Measurements from ENCODE around the gene OTUD4.
"Not testable (repeated sequence)": the region's sequence is repeated elsewhere in the genome, so short reads cannot be mapped to it uniquely, and the experiment has no call there.

Gene OTUD4

GRCh38 chr4:145179861-145180297, 510 bp downstream of the OTUD4 start:
- peak overlapping the region; percentile 66 to 92 for H3K9ac ChIP-seq (ENCODE audit: low read depth in 1 of 2, low read length in 2 of 2)
- not testable (repeated sequence) for H3K27me3 ChIP-seq (ENCODE audit: control insufficient read depth in 1 of 2, insufficient read depth in 2 of 2, low read length in 2 of 2); H3K9me3 ChIP-seq (ENCODE audit: control insufficient read depth in 1 of 2, low read length in 2 of 2); H3K36me3 ChIP-seq (ENCODE audit: control insufficient read depth in 1 of 2, insufficient read depth in 2 of 2, low read length in 2 of 2)
- peak overlapping the region; percentile 66 to 85 for H3K4me3 ChIP-seq (ENCODE audit: low read depth in 1 of 2, low read length in 2 of 2)
- H3K27ac ChIP-seq (ENCODE audit: low read depth, low read length), result peak overlapping the region; percentile 86
- H3K4me1 ChIP-seq (ENCODE audit: control insufficient read depth in 1 of 2, insufficient read depth in 2 of 2, low read length in 2 of 2), result peaks cover 19 to 25% of the 10 kb centered on the region in 2 donors

- H3K9me3 ChIP-seq (ENCODE audit: control insufficient read depth in 1 of 2, low read length in 2 of 2), result no peaks in the 10 kb centered on the region
- H3K4me1 ChIP-seq (ENCODE audit: control insufficient read depth in 1 of 2, insufficient read depth in 2 of 2, low read length in 2 of 2), result peaks cover 19 to 25% of the 10 kb centered on the region in 2 donors
- no peaks in the 10 kb centered on the region for H3K27me3 ChIP-seq (ENCODE audit: control insufficient read depth in 1 of 2, insufficient read depth in 2 of 2, low read length in 2 of 2)
- H3K4me3 ChIP-seq (ENCODE audit: low read depth in 1 of 2, low read length in 2 of 2), result peak overlapping the region; percentile 66 to 85
- peak overlapping the region; percentile 86 for H3K27ac ChIP-seq (ENCODE audit: low read depth, low read length)
- peaks cover 0 to 1% of the 10 kb centered on the region in 2 donors for H3K36me3 ChIP-seq (ENCODE audit: control insufficient read depth in 1 of 2, insufficient read depth in 2 of 2, low read length in 2 of 2)
- peak overlapping the region; percentile 55 to 92 for H3K9ac ChIP-seq (ENCODE audit: low read depth in 1 of 2, low read length in 2 of 2)
Observed at GRCh38 chr4:145179281-145179860, 1.0 kb downstream of the OTUD4 start.

- peaks cover 0 to 7% of the 10 kb centered on the region in 2 donors for H3K36me3 ChIP-seq (ENCODE audit: control insufficient read depth in 1 of 2, insufficient read depth in 2 of 2, low read length in 2 of 2)
- H3K9ac ChIP-seq (ENCODE audit: low read depth in 1 of 2, low read length in 2 of 2), result peak overlapping the region; percentile 55 to 92
- H3K27ac ChIP-seq (ENCODE audit: low read depth, low read length), result peak overlapping the region; percentile 86
- H3K4me1 ChIP-seq (ENCODE audit: control insufficient read depth in 1 of 2, insufficient read depth in 2 of 2, low read length in 2 of 2), result peaks cover 19 to 25% of the 10 kb centered on the region in 2 donors
- no peaks in the 10 kb centered on the region for H3K27me3 ChIP-seq (ENCODE audit: control insufficient read depth in 1 of 2, insufficient read depth in 2 of 2, low read length in 2 of 2)
- H3K4me3 ChIP-seq (ENCODE audit: low read depth in 1 of 2, low read length in 2 of 2), result peak overlapping the region; percentile 66 to 85
- H3K9me3 ChIP-seq (ENCODE audit: control insufficient read depth in 1 of 2, low read length in 2 of 2), result no peaks in the 10 kb centered on the region
Observed at GRCh38 chr4:145178740-145179280, 1.6 kb downstream of the OTUD4 start.

- no peaks in the 10 kb centered on the region for H3K9me3 ChIP-seq (ENCODE audit: control insufficient read depth in 1 of 2, low read length in 2 of 2)
- H3K9ac ChIP-seq (ENCODE audit: low read depth in 1 of 2, low read length in 2 of 2), result peak overlapping the region; percentile 55 to 92
- peaks cover 0 to 9% of the 10 kb centered on the region in 2 donors for H3K36me3 ChIP-seq (ENCODE audit: control insufficient read depth in 1 of 2, insufficient read depth in 2 of 2, low read length in 2 of 2)
- peaks cover 19 to 25% of the 10 kb centered on the region in 2 donors for H3K4me1 ChIP-seq (ENCODE audit: control insufficient read depth in 1 of 2, insufficient read depth in 2 of 2, low read length in 2 of 2)
- H3K4me3 ChIP-seq (ENCODE audit: low read depth in 1 of 2, low read length in 2 of 2), result peak overlapping the region; percentile 66 to 85
- H3K27me3 ChIP-seq (ENCODE audit: control insufficient read depth in 1 of 2, insufficient read depth in 2 of 2, low read length in 2 of 2), result no peaks in the 10 kb centered on the region
- H3K27ac ChIP-seq (ENCODE audit: low read depth, low read length), result peak overlapping the region; percentile 69
Observed at GRCh38 chr4:145177906-145178538, 2.4 kb downstream of the OTUD4 start.

- no peaks in the 10 kb centered on the region for H3K27me3 ChIP-seq (ENCODE audit: control insufficient read depth in 1 of 2, insufficient read depth in 2 of 2, low read length in 2 of 2)
- H3K27ac ChIP-seq (ENCODE audit: low read depth, low read length), result no peak overlapping the region
- peaks cover 0 to 9% of the 10 kb centered on the region in 2 donors for H3K36me3 ChIP-seq (ENCODE audit: control insufficient read depth in 1 of 2, insufficient read depth in 2 of 2, low read length in 2 of 2)
- peak overlapping the region; percentile 55 to 92 for H3K9ac ChIP-seq (ENCODE audit: low read depth in 1 of 2, low read length in 2 of 2)
- H3K4me3 ChIP-seq (ENCODE audit: low read depth in 1 of 2, low read length in 2 of 2), result peak overlapping the region; percentile 66 to 85
- H3K4me1 ChIP-seq (ENCODE audit: control insufficient read depth in 1 of 2, insufficient read depth in 2 of 2, low read length in 2 of 2), result peaks cover 19 to 25% of the 10 kb centered on the region in 2 donors
- no peaks in the 10 kb centered on the region for H3K9me3 ChIP-seq (ENCODE audit: control insufficient read depth in 1 of 2, low read length in 2 of 2)
Observed at GRCh38 chr4:145177511-145177905, 2.9 kb downstream of the OTUD4 start.

- H3K4me1 ChIP-seq (ENCODE audit: control insufficient read depth in 1 of 2, insufficient read depth in 2 of 2, low read length in 2 of 2), result peaks cover 19 to 25% of the 10 kb centered on the region in 2 donors
- peak overlapping the region; percentile 55 to 92 for H3K9ac ChIP-seq (ENCODE audit: low read depth in 1 of 2, low read length in 2 of 2)
- no peak overlapping the region for H3K27ac ChIP-seq (ENCODE audit: low read depth, low read length)
- peak overlapping the region; percentile 66 to 85 for H3K4me3 ChIP-seq (ENCODE audit: low read depth in 1 of 2, low read length in 2 of 2)
- H3K36me3 ChIP-seq (ENCODE audit: control insufficient read depth in 1 of 2, insufficient read depth in 2 of 2, low read length in 2 of 2), result peaks cover 0 to 13% of the 10 kb centered on the region in 2 donors
- H3K27me3 ChIP-seq (ENCODE audit: control insufficient read depth in 1 of 2, insufficient read depth in 2 of 2, low read length in 2 of 2), result no peaks in the 10 kb centered on the region
- H3K9me3 ChIP-seq (ENCODE audit: control insufficient read depth in 1 of 2, low read length in 2 of 2), result no peaks in the 10 kb centered on the region
Observed at GRCh38 chr4:145176641-145177432, 3.6 kb downstream of the OTUD4 start.

GRCh38 chr4:145171911-145172310, 8.5 kb downstream of the OTUD4 start:
- peaks cover 5% of the 10 kb centered on the region in 2 donors for H3K4me1 ChIP-seq (ENCODE audit: control insufficient read depth in 1 of 2, insufficient read depth in 2 of 2, low read length in 2 of 2)
- no peak overlapping the region for H3K4me3 ChIP-seq (ENCODE audit: low read depth in 1 of 2, low read length in 2 of 2)
- H3K27me3 ChIP-seq (ENCODE audit: control insufficient read depth in 1 of 2, insufficient read depth in 2 of 2, low read length in 2 of 2), result no peaks in the 10 kb centered on the region
- no peaks in the 10 kb centered on the region for H3K9me3 ChIP-seq (ENCODE audit: control insufficient read depth in 1 of 2, low read length in 2 of 2)
- H3K36me3 ChIP-seq (ENCODE audit: control insufficient read depth in 1 of 2, insufficient read depth in 2 of 2, low read length in 2 of 2), result peaks cover 8 to 47% of the 10 kb centered on the region in 2 donors
- no peak overlapping the region for H3K27ac ChIP-seq (ENCODE audit: low read depth, low read length)
- no peak overlapping the region for H3K9ac ChIP-seq (ENCODE audit: low read depth in 1 of 2, low read length in 2 of 2)

- Histone ChIP-seq H3K4me1 (ENCODE audit: control insufficient read depth in 1 of 2, insufficient read depth in 2 of 2, low read length in 2 of 2) (no peaks in the 10 kb centered on the region), H3K27ac (ENCODE audit: low read depth, low read length) (no peak overlapping the region), H3K9ac (ENCODE audit: low read depth in 1 of 2, low read length in 2 of 2) (no peak overlapping the region), H3K9me3 (ENCODE audit: control insufficient read depth in 1 of 2, low read length in 2 of 2) (no peaks in the 10 kb centered on the region), H3K27me3 (ENCODE audit: control insufficient read depth in 1 of 2, insufficient read depth in 2 of 2, low read length in 2 of 2) (no peaks in the 10 kb centered on the region), H3K4me3 (ENCODE audit: low read depth in 1 of 2, low read length in 2 of 2) (no peak overlapping the region), H3K36me3 (ENCODE audit: control insufficient read depth in 1 of 2, insufficient read depth in 2 of 2, low read length in 2 of 2) (peaks cover 8 to 49% of the 10 kb centered on the region in 2 donors)
Observed at GRCh38 chr4:145170223-145170622, 10.2 kb downstream of the OTUD4 start.

GRCh38 chr4:145168581-145169187, 11.7 kb downstream of the OTUD4 start:
- H3K9ac ChIP-seq (ENCODE audit: low read depth in 1 of 2, low read length in 2 of 2), result no peak overlapping the region
- H3K9me3 ChIP-seq (ENCODE audit: control insufficient read depth in 1 of 2, low read length in 2 of 2), result no peaks in the 10 kb centered on the region
- no peak overlapping the region for H3K27ac ChIP-seq (ENCODE audit: low read depth, low read length)
- H3K27me3 ChIP-seq (ENCODE audit: control insufficient read depth in 1 of 2, insufficient read depth in 2 of 2, low read length in 2 of 2), result no peaks in the 10 kb centered on the region
- no peak overlapping the region for H3K4me3 ChIP-seq (ENCODE audit: low read depth in 1 of 2, low read length in 2 of 2)
- no peaks in the 10 kb centered on the region for H3K4me1 ChIP-seq (ENCODE audit: control insufficient read depth in 1 of 2, insufficient read depth in 2 of 2, low read length in 2 of 2)
- peaks cover 8 to 43% of the 10 kb centered on the region in 2 donors for H3K36me3 ChIP-seq (ENCODE audit: control insufficient read depth in 1 of 2, insufficient read depth in 2 of 2, low read length in 2 of 2)
